Glomerular visceral epithelial cell (primary cell): ENCODE measurements around the gene TYW3.

Experiments used
- DNase-seq: peaks from one replicate; pipeline ENCODE4 v3.0.0-alpha.2; 2016; ENCODE audit errors: extremely low spot score

TYW3 gene

DNA sequence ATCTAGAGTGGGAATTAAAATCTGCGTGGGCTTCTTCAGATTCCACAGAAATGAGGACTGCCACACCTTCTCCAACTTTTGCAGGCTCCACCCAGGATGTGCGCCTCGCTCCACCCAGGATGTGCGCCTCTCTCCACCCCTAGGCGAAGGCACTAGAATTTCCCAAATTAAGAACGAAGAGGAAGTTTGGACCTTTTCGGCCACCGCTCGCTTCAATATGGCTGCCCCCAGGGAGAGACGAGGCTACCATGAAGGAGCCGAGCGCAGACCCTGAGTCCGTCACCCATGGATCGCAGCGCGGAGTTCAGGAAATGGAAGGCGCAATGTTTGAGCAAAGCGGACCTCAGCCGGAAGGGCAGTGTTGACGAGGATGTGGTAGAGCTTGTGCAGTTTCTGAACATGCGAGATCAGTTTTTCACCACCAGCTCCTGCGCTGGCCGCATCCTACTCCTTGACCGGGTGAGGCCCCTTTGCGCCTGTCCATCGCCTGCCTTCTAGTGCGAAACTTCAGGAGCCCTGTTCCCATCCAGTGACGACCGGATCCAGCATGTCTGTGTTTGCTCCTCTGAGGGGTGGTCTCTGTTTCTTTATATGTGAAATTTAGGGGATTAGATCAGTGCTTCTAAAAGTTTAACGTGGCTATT is at the start of gene TYW3, which contains the start of gene CRYZ:
TSS of gene TYW3 (plus strand) at position 193 of the 644 bp plus-strand sequence. CDS start at position 286, 93 bp downstream.
TSS of gene CRYZ (minus strand) at position 91 of the 644 bp plus-strand sequence. CDS start 8,229 bp downstream, outside the sequence.
- peak; percentile 92 for DNase-seq

- no peak for DNase-seq
These were observed 49.3 kb upstream of the TYW3 start for GRCh38 chr1:74683656-74684055.

DNA sequence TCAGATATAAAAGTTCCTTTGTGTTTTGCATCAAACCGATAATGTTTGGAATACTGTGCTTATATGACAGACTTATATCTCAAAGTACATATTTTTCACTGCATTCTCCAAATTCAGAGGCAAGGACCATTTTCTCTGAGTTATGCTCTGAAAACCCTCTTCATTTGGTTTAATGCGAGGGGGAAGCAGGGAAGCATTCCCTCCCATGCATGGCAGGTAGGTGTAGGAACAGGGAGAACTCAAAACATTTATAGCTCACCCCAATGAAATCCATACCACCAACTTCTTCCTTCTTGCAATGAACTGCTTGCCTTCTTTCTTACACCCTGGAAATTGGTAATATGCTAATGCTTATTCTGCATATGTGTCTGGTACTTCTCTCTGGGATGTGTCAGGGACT is 48.7 kb upstream of the TYW3 start:
- DNase-seq: no peak

GRCh38 chr1:74686928-74687327 is 46.0 kb upstream of the TYW3 start:
- no peak for DNase-seq

GRCh38 chr1:74689621-74690363 is 43.2 kb upstream of the TYW3 start:
- peak; percentile 67 for DNase-seq

DNA sequence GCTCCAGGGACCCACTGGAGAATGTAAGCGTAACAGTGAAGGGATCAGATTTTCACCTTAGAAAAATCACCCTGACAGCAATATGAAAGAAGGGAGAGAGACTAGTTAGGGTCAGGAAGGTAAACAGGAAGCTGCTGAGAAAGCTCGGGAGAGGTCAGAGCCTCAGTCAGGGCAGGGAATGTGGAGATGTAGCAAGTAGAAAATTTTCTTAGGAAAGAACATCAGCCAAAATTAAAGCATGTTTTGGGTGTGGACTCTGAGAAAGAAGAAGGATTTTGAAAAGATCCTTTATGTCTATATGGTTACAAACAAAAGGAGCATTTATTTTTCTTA is 42.6 kb upstream of the TYW3 start:
- DNase-seq: no peak

- DNase-seq: no peak
These were observed 42.0 kb upstream of the TYW3 start for GRCh38 chr1:74690909-74691308.

DNA sequence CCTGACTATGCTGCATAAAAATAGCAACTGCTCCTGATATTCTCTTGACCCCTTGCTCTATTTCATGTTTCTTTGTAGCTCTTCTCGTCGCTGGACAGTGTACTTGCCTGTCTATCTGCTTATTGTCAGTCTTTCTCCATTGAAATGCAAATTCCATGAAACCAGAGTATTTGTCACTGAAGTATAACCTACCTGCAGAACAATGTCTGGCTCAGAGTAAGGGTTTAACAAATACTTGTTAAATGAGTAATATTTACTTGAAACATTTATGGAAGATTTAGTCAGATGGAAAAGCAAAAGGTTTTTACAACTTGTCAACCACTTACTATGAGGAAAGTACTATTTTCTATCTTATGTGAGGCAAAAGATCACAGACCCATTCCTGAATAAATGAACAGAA is 39.5 kb upstream of the TYW3 start:
- DNase-seq: peak; percentile 13

DNA sequence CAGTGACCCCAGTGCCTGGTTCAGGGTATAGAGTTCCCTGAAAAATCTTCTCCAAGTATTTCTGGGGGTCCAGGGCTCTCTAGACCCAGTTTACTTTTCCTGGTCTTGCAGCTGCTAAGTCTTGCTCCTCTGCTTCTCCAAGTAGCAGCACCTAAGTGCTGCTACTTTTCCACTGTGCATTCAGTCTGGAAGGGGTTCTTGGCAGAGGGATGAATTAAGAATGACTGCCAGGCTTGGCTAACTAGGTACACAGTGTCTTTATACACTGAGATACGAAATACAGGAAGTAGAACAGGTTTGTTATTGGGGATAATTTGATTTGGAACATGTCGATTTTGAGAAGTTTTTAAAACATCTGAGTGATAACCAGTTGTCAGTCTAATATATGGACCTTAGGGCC is 35.1 kb upstream of the TYW3 start:
- DNase-seq: no peak

DNA sequence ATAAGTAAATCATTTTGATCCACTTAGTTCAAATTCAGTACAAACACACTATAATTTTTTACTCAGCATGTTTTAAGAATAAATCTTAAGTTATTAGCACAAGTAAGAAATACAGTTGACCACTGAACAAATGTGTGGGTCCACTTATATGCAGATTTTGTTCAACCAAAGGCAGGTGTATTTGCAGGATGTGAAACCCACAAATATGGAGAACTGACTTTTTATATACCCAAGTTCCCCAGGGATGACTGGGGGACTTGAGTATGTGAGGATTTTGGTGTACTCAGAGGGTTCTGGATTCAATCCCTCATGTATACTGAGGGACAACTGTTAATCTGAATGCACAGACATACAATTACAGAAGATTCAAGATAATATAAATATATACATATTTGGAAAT is 33.6 kb upstream of the TYW3 start:
- DNase-seq: no peak

- no peak for DNase-seq
These were observed 29.4 kb upstream of the TYW3 start for GRCh38 chr1:74703386-74704182.

GRCh38 chr1:74712881-74713280 is 20.1 kb upstream of the TYW3 start:
- DNase-seq: no peak

DNA sequence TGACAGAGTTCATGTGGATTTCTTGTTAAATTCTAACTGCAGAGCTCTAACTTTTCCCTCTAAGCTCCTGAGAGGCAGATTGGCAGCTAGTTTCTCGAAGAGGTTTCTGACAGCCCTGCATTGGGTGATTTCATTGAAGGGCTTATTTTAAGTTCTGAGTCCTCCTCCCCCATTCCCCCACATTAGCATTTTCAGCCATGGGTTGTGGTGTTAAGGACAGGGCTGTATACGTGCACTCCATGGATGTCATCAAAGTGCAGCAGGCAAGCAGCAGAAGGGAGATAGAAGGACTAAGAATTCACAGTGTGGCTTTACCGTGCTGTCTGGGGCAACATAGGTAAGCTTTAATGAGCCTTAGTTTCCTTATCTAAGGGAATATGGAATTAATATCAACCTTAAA is 19.1 kb upstream of the TYW3 start:
- DNase-seq: no peak

DNA sequence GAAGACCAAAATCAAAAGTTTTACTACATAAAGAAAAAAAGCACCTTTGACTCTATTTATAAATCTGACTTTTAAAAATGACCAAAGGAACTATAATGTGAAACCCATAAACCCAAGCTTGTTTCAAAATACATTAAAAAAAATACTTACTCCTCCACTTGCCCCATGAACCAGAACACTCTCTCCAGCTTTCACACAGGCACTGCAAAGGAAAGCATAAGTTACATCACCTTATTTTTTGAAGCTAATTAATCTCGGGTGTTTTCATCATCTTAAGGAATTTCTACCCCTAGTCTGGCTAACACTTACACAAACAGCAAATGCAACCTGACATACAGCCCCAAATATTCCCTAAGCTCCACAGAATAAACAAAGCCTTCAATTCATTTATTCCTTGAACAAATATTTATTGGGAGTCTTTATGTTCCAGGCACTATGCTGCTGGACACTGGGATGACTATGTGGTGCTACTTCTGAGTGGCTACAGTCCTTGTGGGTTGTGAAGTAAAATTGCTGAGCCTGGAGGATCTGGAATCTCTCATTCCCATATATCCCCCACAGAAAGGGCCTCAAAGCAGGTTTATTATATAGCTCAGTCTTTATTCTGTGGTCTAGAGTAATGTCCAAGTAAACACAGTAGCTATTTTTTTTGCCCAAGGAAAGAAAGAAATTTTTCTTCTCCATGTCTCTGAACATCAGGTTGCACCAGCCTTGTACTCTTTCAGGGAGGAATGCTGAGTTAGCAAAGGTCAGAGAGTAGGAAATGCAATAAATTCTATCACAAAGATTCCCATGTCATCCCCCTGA is 18.3 kb upstream of the TYW3 start:
- DNase-seq: no peak

DNA sequence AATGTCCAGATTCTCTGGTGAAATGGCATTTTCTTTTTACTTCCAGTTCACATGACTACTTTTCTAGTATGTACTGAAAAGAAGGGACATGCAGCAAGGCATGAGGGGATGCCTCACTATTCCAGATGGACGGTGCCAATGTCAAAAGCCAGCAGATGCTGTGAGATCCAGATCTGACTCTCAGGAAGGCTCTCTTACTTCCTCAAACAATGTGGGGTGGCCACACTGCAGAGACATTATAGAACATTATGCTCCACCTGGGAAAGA is 17.8 kb upstream of the TYW3 start:
- no peak for DNase-seq

- DNase-seq: no peak
These were observed 17.1 kb upstream of the TYW3 start for GRCh38 chr1:74715806-74716205.

DNA sequence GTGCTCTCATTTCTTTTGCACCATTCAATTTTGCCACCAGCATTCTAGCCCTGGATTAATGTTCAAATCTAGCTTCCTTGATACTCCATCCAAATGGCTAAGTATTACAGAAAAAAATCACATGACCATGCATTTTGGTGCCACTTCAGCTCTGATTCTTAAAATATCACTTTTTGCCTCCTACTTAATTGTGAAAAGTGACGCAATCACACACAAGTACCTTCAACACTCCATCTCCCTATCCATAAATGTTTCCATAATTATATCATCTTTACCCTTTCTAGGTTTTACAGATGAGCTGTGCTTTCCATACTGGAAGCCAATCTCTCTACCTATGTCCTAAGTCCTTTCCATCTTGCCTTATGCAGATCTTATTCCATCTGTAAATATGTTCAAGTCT is 16.1 kb upstream of the TYW3 start:
- no peak for DNase-seq

GRCh38 chr1:74717626-74718025 is 15.3 kb upstream of the TYW3 start:
- DNase-seq: no peak

DNA sequence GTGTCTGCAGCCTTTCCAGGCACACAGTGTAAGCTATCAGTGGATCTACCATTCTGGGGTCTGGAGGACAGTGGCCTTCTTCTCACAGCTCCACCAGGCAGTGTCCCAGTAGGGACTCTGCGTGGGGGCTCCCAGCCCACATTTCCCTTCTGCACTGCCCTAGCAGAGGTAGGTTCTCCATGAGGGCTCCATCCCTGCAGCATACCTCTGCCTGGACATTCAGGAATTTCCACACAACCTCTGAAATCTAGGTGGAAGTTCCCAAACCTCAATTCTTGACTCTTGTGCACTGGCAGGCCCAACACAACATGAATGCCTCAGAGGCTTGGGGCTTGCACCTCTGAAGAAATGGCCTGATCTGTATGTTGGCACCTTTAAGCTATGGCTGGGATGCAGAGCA is 6.9 kb upstream of the TYW3 start:
- DNase-seq: no peak

- DNase-seq: no peak
These were observed 4.2 kb upstream of the TYW3 start for GRCh38 chr1:74728736-74729135.

- peak; percentile 83 for DNase-seq
These were observed 3.0 kb upstream of the TYW3 start for GRCh38 chr1:74729741-74730478.
